Measurements from ENCODE around the gene GUCY1A1. TPM values are rescaled to one million over a fixed set of nuclear protein-coding genes. Genes with fewer than 3 reads are reported as not detected.

Gene GUCY1A1
- total RNA-seq, 1 donor from 2014 or later = 1.0 TPM

DNA sequence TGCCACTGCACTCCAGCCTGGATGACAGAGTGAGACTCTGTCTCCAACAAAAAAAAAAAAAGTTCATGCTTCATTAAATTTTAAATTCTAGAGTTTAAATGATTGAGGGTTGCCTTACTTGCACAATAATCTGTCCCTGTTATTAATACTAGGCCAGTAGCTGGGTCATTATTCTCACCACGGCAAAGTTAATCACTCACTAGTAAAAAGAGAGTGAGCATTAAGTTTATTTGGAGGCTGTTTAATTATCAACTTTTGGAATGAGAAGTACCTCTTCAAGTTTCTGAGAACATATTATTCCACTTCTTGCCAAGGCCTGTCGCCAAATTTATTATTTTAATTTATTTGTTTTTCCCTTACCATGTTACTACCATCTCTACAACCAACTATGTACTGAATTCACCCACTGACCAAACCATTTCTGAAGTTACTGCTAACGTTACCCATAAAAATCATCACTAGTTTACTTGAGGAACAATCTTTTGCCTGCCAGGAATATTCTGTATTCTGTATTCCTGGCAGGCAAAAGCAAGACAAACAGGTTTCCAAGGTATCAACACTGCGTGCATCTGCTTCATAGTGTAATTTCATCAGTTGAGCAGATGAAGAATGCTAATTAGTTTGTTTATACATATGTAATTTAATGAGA is 26.5 kb downstream of the GUCY1A1 start:
- no peak overlapping the region for H3K27ac Mint-ChIP-seq (ENCODE audit: unreplicated experiment)
- no peak for FAIRE-seq
- H3K27me3 ChIP-seq (ENCODE audit: insufficient read depth, low read length) = no peaks in the 10 kb centered on the region
- H3K36me3 Mint-ChIP-seq (ENCODE audit: low read depth, unreplicated experiment) = no peaks in the 10 kb centered on the region
- no peaks in the 10 kb centered on the region for H3K4me1 ChIP-seq (ENCODE audit: insufficient read depth, low read length)
- no peaks in the 10 kb centered on the region for H3K79me2 ChIP-seq (ENCODE audit: insufficient read depth, low read length)
- no peak overlapping the region for H3K4me3 Mint-ChIP-seq (ENCODE audit: unreplicated experiment)
- peaks cover 1% of the 10 kb centered on the region for H3K27me3 Mint-ChIP-seq (ENCODE audit: low read depth, unreplicated experiment)
- H4K20me1 ChIP-seq (ENCODE audit: insufficient read depth, low read length) = no peaks in the 10 kb centered on the region
- H3K9me3 Mint-ChIP-seq (ENCODE audit: unreplicated experiment) = no peaks in the 10 kb centered on the region
- no peak overlapping the region for H3K4me2 ChIP-seq (ENCODE audit: low read length)
- no peak overlapping the region for H3K9ac ChIP-seq (ENCODE audit: low read length)
- TF ChIP-seq EZH2 (IDR thresholded peaks at IDR 0.05; ENCODE audit: insufficient read depth, low read length) = no peak
- TF ChIP-seq, protein P1, sequence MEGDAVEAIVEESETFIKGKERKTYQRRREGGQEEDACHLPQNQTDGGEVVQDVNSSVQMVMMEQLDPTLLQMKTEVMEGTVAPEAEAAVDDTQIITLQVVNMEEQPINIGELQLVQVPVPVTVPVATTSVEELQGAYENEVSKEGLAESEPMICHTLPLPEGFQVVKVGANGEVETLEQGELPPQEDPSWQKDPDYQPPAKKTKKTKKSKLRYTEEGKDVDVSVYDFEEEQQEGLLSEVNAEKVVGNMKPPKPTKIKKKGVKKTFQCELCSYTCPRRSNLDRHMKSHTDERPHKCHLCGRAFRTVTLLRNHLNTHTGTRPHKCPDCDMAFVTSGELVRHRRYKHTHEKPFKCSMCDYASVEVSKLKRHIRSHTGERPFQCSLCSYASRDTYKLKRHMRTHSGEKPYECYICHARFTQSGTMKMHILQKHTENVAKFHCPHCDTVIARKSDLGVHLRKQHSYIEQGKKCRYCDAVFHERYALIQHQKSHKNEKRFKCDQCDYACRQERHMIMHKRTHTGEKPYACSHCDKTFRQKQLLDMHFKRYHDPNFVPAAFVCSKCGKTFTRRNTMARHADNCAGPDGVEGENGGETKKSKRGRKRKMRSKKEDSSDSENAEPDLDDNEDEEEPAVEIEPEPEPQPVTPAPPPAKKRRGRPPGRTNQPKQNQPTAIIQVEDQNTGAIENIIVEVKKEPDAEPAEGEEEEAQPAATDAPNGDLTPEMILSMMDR (IDR thresholded peaks at IDR 0.05; ENCODE audit: insufficient read depth, low read depth, low read length) = no peak
- H3K36me3 ChIP-seq (ENCODE audit: insufficient read depth, low read length) = no peaks in the 10 kb centered on the region
- H3K4me3 ChIP-seq (ENCODE audit: insufficient read depth, low read depth, low read length) = no peak overlapping the region
- no peaks in the 10 kb centered on the region for H3K9me3 ChIP-seq (ENCODE audit: insufficient read depth, low read depth, low read length)
- DNase-seq (ENCODE audit: low read depth) = no peak
- no peak overlapping the region for H3K27ac ChIP-seq (ENCODE audit: low read depth, low read length)
- H3K4me1 Mint-ChIP-seq (ENCODE audit: low read depth, unreplicated experiment) = no peaks in the 10 kb centered on the region
- H2AFZ ChIP-seq (ENCODE audit: low read depth, low read length) = no peak overlapping the region

DNA sequence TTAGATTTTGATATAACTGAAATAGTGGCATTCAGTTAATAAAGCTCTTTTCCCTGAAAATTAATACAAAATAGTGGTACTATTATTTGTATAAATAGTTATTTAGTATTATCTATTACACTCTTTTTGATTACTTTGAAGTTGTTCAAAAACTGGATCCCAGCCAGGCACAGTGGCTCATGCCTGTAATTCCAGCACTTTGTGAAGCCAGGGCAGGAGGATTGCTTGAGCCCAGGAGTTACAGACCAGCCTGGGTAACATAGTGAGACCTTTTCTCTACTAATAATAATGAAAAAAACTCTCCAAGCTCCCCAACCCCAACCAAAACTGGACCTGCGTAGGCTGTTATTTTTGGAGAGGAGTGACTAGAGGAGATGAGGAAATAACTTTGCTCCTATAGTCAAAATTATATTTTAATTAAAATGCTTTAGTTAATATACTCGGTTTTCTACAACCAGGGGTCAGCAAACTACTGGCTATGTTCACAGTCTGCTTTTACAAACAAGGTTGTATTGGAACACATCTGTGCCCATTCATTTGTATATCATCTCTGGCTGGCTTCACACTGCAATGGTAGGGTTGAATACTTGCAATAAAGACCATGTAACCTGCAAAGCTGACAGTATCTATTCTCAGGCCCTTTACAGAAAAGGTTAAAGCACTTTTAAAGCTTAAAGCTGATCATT is 27.6 kb downstream of the GUCY1A1 start:
- H3K4me1 ChIP-seq (ENCODE audit: insufficient read depth, low read length) = no peaks in the 10 kb centered on the region
- no peak overlapping the region for H3K4me2 ChIP-seq (ENCODE audit: low read length)
- Mint-ChIP-seq H3K27me3 (ENCODE audit: low read depth, unreplicated experiment) (peaks cover 1% of the 10 kb centered on the region), H3K4me3 (ENCODE audit: unreplicated experiment) (no peak overlapping the region), H3K27ac (ENCODE audit: unreplicated experiment) (no peak overlapping the region), H3K36me3 (ENCODE audit: low read depth, unreplicated experiment) (no peaks in the 10 kb centered on the region), H3K4me1 (ENCODE audit: low read depth, unreplicated experiment) (no peaks in the 10 kb centered on the region), H3K9me3 (ENCODE audit: unreplicated experiment) (no peaks in the 10 kb centered on the region)
- no peaks in the 10 kb centered on the region for H4K20me1 ChIP-seq (ENCODE audit: insufficient read depth, low read length)
- no peaks in the 10 kb centered on the region for H3K79me2 ChIP-seq (ENCODE audit: insufficient read depth, low read length)
- TF ChIP-seq EZH2 (IDR thresholded peaks at IDR 0.05; ENCODE audit: insufficient read depth, low read length) = no peak
- no peak overlapping the region for H2AFZ ChIP-seq (ENCODE audit: low read depth, low read length)
- no peak overlapping the region for H3K4me3 ChIP-seq (ENCODE audit: insufficient read depth, low read depth, low read length)
- no peak overlapping the region for H3K9ac ChIP-seq (ENCODE audit: low read length)
- H3K27ac ChIP-seq (ENCODE audit: low read depth, low read length) = no peak overlapping the region
- no peaks in the 10 kb centered on the region for H3K36me3 ChIP-seq (ENCODE audit: insufficient read depth, low read length)
- H3K27me3 ChIP-seq (ENCODE audit: insufficient read depth, low read length) = no peaks in the 10 kb centered on the region
- no peak for DNase-seq (ENCODE audit: low read depth)
- H3K9me3 ChIP-seq (ENCODE audit: insufficient read depth, low read depth, low read length) = no peaks in the 10 kb centered on the region
- no peak for FAIRE-seq

DNA sequence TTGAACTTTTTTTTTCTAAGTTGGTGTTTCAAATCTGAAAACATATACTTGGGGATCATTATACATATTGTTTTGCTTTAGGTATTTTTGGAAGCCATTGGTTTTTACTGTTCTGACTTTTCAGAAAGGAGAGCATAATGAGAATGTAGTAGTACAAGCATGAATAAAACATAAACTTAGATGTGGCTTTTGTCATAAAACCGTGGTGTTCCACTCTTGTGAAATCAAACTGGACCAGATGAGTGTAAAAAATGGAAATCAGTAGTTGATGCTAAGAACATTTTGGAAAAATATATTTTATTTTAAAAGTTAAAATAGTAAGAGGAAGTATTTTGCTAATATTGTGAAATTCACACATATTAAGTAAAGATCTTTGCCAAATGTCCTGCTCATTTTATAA is 29.6 kb downstream of the GUCY1A1 start:
- Mint-ChIP-seq H3K4me3 (ENCODE audit: unreplicated experiment) (no peak overlapping the region), H3K36me3 (ENCODE audit: low read depth, unreplicated experiment) (no peaks in the 10 kb centered on the region), H3K27ac (ENCODE audit: unreplicated experiment) (no peak overlapping the region), H3K4me1 (ENCODE audit: low read depth, unreplicated experiment) (no peaks in the 10 kb centered on the region), H3K9me3 (ENCODE audit: unreplicated experiment) (no peaks in the 10 kb centered on the region), H3K27me3 (ENCODE audit: low read depth, unreplicated experiment) (peaks cover 1% of the 10 kb centered on the region)
- Histone ChIP-seq H3K9me3 (ENCODE audit: insufficient read depth, low read depth, low read length) (no peaks in the 10 kb centered on the region), H3K27me3 (ENCODE audit: insufficient read depth, low read length) (no peaks in the 10 kb centered on the region), H3K36me3 (ENCODE audit: insufficient read depth, low read length) (no peaks in the 10 kb centered on the region), H3K9ac (ENCODE audit: low read length) (no peak overlapping the region), H2AFZ (ENCODE audit: low read depth, low read length) (no peak overlapping the region), H4K20me1 (ENCODE audit: insufficient read depth, low read length) (no peaks in the 10 kb centered on the region), H3K4me1 (ENCODE audit: insufficient read depth, low read length) (no peaks in the 10 kb centered on the region), H3K27ac (ENCODE audit: low read depth, low read length) (no peak overlapping the region), H3K4me3 (ENCODE audit: insufficient read depth, low read depth, low read length) (no peak overlapping the region), H3K79me2 (ENCODE audit: insufficient read depth, low read length) (no peaks in the 10 kb centered on the region), H3K4me2 (ENCODE audit: low read length) (no peak overlapping the region)
- DNase-seq (ENCODE audit: low read depth) (no peak), FAIRE-seq (no peak)
- TF ChIP-seq, protein P1 (IDR thresholded peaks at IDR 0.05; ENCODE audit: insufficient read depth, low read depth, low read length) = no peak
- TF ChIP-seq EZH2 (IDR thresholded peaks at IDR 0.05; ENCODE audit: insufficient read depth, low read length) = no peak
